Measurements from ENCODE around the gene TKT. TPM values are rescaled to one million over a fixed set of nuclear protein-coding genes. Genes with fewer than 3 reads are reported as not detected.

The TKT gene
- total RNA-seq, 1 donor from 2014 or later, result 480 TPM

DNA sequence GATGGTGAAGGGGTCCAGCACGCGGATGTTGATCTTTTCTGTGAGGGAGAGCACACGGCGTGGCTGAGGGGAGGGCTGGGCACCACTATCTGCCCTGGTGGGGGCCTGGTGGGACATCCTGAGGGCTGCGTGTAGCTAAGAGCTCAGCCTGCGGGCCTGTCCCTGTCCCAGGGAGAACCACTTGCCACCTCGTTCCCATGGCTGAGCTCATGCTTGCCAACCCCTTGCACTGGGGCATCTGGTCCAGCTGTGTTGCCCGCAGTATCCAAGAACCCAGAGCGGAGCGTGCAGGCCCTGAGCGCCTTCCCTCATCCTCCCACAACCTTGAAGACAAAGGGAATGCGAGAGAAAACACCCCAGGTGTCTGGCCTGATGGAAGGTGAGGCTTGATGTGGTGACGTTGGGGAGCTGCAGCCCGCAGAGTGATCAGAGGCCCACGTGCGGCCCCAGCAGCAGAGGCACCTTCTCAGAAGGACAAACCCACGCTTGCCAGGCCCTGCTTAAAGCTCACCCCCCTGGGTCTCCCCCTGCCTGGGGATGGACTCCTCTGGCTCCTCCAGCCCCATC is 28.9 kb downstream of the TKT start:
- Mint-ChIP-seq H3K27ac (ENCODE audit: unreplicated experiment) (no peak overlapping the region), H3K4me3 (ENCODE audit: unreplicated experiment) (no peak overlapping the region), H3K36me3 (ENCODE audit: unreplicated experiment) (peaks cover 46% of the 10 kb centered on the region), H3K27me3 (ENCODE audit: unreplicated experiment) (no peaks in the 10 kb centered on the region), H3K9me3 (ENCODE audit: unreplicated experiment) (no peaks in the 10 kb centered on the region), H3K4me1 (ENCODE audit: unreplicated experiment) (peaks cover 2% of the 10 kb centered on the region)
- no peak for DNase-seq (ENCODE audit: extremely low spot score, unreplicated experiment)
- TF ChIP-seq, protein P1, sequence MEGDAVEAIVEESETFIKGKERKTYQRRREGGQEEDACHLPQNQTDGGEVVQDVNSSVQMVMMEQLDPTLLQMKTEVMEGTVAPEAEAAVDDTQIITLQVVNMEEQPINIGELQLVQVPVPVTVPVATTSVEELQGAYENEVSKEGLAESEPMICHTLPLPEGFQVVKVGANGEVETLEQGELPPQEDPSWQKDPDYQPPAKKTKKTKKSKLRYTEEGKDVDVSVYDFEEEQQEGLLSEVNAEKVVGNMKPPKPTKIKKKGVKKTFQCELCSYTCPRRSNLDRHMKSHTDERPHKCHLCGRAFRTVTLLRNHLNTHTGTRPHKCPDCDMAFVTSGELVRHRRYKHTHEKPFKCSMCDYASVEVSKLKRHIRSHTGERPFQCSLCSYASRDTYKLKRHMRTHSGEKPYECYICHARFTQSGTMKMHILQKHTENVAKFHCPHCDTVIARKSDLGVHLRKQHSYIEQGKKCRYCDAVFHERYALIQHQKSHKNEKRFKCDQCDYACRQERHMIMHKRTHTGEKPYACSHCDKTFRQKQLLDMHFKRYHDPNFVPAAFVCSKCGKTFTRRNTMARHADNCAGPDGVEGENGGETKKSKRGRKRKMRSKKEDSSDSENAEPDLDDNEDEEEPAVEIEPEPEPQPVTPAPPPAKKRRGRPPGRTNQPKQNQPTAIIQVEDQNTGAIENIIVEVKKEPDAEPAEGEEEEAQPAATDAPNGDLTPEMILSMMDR (IDR thresholded peaks at IDR 0.05), result no peak

DNA sequence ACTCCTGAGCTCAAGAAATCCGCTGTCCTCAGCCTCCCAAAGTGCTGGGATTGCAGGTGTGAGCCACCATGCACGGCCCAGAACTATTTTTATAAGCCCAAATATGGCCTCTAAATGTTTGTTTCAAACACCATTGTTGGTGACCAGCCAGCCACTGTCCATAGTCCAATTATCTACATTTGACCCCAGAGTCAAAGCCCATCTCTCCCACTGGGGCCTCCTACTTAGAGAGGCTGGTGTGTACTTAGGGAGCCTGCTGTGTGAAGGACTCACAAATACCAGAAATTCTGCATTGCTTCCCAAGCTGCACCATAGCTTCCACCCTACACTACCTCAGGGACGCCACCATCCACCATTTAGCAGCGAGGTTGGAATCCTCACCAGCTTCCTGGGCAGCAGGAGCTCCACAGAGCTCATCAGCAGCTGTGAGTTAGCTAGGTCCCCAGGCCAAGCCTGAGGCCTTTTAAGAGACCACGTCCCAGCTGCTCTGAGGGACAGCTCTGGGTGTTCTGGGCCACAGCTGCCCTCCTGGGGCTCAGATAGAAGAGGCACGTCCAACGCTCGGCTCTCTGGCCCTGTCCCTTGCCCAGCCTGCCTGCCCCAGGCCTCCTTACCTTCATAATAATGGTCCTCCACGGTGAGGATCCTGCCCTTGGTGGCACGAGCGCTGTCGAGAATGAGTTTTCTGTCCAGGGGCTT is 29.5 kb downstream of the TKT start:
- Mint-ChIP-seq H3K36me3 (ENCODE audit: unreplicated experiment) (peaks cover 44% of the 10 kb centered on the region), H3K27me3 (ENCODE audit: unreplicated experiment) (no peaks in the 10 kb centered on the region), H3K4me1 (ENCODE audit: unreplicated experiment) (peaks cover 2% of the 10 kb centered on the region), H3K27ac (ENCODE audit: unreplicated experiment) (no peak overlapping the region), H3K9me3 (ENCODE audit: unreplicated experiment) (no peaks in the 10 kb centered on the region), H3K4me3 (ENCODE audit: unreplicated experiment) (no peak overlapping the region)
- no peak for DNase-seq (ENCODE audit: extremely low spot score, unreplicated experiment)
- TF ChIP-seq, protein P1 (IDR thresholded peaks at IDR 0.05), result no peak

DNA sequence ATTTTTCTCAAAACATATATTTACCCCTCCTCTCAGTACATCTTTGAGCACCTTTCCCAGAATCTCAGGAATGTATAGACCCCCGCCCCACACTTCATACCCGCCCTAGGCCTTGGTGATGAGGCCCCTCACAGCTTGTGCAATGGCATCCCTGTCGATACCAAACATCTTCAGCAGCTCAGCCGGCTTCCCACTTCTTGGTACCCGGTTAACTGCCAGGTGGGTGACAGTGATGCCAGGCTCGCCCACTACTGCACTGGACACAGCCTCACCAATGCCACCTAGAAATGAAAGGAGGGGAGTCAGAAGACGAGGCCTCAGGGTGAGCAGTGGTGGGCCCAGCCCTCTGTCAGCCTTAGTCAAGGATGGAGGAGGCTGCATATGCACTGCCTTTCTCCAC is 30.2 kb downstream of the TKT start:
- peaks cover 2% of the 10 kb centered on the region for H3K4me1 Mint-ChIP-seq (ENCODE audit: unreplicated experiment)
- H3K4me3 Mint-ChIP-seq (ENCODE audit: unreplicated experiment), result no peak overlapping the region
- H3K36me3 Mint-ChIP-seq (ENCODE audit: unreplicated experiment), result peaks cover 42% of the 10 kb centered on the region
- no peak for DNase-seq (ENCODE audit: extremely low spot score, unreplicated experiment)
- no peak overlapping the region for H3K27ac Mint-ChIP-seq (ENCODE audit: unreplicated experiment)
- H3K27me3 Mint-ChIP-seq (ENCODE audit: unreplicated experiment), result no peaks in the 10 kb centered on the region
- no peaks in the 10 kb centered on the region for H3K9me3 Mint-ChIP-seq (ENCODE audit: unreplicated experiment)
- TF ChIP-seq, protein P1 (IDR thresholded peaks at IDR 0.05), result no peak

DNA sequence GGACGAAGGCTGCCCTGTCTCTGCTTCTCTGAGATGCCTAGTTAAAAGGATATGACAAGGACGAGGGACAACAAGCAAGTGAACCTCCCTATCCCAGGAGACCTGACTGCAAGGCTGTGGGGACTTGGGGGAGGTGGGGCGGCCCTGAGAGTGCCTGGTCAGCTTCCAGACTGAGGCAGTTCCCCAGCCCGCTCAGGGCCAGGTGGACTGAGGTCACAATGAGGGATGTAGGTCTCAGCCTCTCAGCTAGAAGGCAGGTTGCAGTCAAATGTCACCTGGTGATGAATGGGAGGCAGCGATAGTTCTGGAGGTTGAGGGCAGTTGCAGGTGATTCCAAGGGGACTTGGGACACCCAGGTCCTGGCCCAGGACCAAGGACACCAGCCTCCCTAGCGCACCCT is 30.6 kb downstream of the TKT start:
- peaks cover 3% of the 10 kb centered on the region for H3K4me1 Mint-ChIP-seq (ENCODE audit: unreplicated experiment)
- H3K27me3 Mint-ChIP-seq (ENCODE audit: unreplicated experiment), result no peaks in the 10 kb centered on the region
- TF ChIP-seq, protein P1 (IDR thresholded peaks at IDR 0.05), result no peak
- no peak for DNase-seq (ENCODE audit: extremely low spot score, unreplicated experiment)
- no peaks in the 10 kb centered on the region for H3K9me3 Mint-ChIP-seq (ENCODE audit: unreplicated experiment)
- no peak overlapping the region for H3K27ac Mint-ChIP-seq (ENCODE audit: unreplicated experiment)
- no peak overlapping the region for H3K4me3 Mint-ChIP-seq (ENCODE audit: unreplicated experiment)
- peaks cover 38% of the 10 kb centered on the region for H3K36me3 Mint-ChIP-seq (ENCODE audit: unreplicated experiment)

DNA sequence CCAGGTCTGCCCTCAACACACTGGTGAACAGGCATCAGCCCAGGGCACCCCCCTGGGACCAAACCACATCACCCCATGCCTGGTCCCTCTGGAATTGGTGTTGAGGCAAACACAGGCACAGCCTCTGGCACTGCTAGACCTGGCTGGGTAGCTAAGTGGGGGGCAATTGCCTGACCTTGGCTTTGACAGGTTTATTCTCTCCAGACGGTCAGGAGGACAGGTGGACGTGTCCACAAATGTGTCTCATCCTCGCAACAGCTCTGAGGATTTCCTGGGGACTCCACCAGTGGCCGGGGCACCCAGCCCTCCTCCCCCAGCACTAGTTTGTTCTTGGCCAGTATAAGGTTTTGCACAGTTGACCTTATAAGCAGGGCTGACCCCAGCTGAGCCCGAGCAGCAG is 31.3 kb downstream of the TKT start:
- peaks cover 36% of the 10 kb centered on the region for H3K36me3 Mint-ChIP-seq (ENCODE audit: unreplicated experiment)

More for the DNA sequence above, 31.3 kb downstream of the TKT start:
- TF ChIP-seq, protein P1 (IDR thresholded peaks at IDR 0.05), result no peak
- Mint-ChIP-seq H3K4me1 (ENCODE audit: unreplicated experiment) (peaks cover 8% of the 10 kb centered on the region), H3K4me3 (ENCODE audit: unreplicated experiment) (no peak overlapping the region), H3K9me3 (ENCODE audit: unreplicated experiment) (no peaks in the 10 kb centered on the region), H3K27ac (ENCODE audit: unreplicated experiment) (peak overlapping the region; percentile 14), H3K27me3 (ENCODE audit: unreplicated experiment) (no peaks in the 10 kb centered on the region)
- no peak for DNase-seq (ENCODE audit: extremely low spot score, unreplicated experiment)

All from osteocyte (in vitro differentiated cells).